Osteocyte (in vitro differentiated cells): Measurements from ENCODE around the gene CCDC200. TPM values are rescaled to one million over a fixed set of nuclear protein-coding genes. Genes with fewer than 3 reads are reported as not detected.
"Not testable (repeated sequence)": the region's sequence is repeated elsewhere in the genome, so short reads cannot be mapped to it uniquely, and the experiment has no call there.

Source experiments
- DNase-seq: peaks from one replicate; pipeline ENCODE4 v3.0.0; 2021; ENCODE audit warnings: mixed read lengths; ENCODE audit not compliant: unreplicated experiment; ENCODE audit errors: extremely low spot score
- H3K27ac Mint-ChIP-seq: one replicate; pipeline ENCODE4 v1.8.0; 2021; ENCODE audit warnings: mild to moderate bottlenecking, mixed read lengths; ENCODE audit not compliant: unreplicated experiment
- H3K27me3 Mint-ChIP-seq: one replicate; pipeline ENCODE4 v1.8.0; 2021; ENCODE audit warnings: mixed read lengths; ENCODE audit not compliant: unreplicated experiment
- H3K36me3 Mint-ChIP-seq: one replicate; pipeline ENCODE4 v1.8.0; 2021; ENCODE audit warnings: mixed read lengths; ENCODE audit not compliant: unreplicated experiment
- H3K4me1 Mint-ChIP-seq: one replicate; pipeline ENCODE4 v1.8.0; 2021; ENCODE audit warnings: mixed read lengths; ENCODE audit not compliant: unreplicated experiment
- H3K4me3 Mint-ChIP-seq: one replicate; pipeline ENCODE4 v1.8.0; 2021; ENCODE audit warnings: mild to moderate bottlenecking, moderate library complexity, mixed read lengths; ENCODE audit not compliant: unreplicated experiment
- H3K9me3 Mint-ChIP-seq: one replicate; pipeline ENCODE4 v1.8.0; 2021; ENCODE audit warnings: mixed read lengths; ENCODE audit not compliant: unreplicated experiment
- CTCF ChIP-seq: fragments of 200-600 bp; sonication (generic); IDR thresholded peaks from 2 replicates; pipeline ENCODE4 v1.5.0; 2021; ENCODE audit warnings: antibody characterized with exemption, mild to moderate bottlenecking, moderate library complexity
- total RNA-seq: library from RNA; stranded (reverse); gene quantifications from 2 replicates; pipeline ENCODE4 v1.2.1, GENCODE V29; 2021

Gene CCDC200
- total RNA-seq, 1 donor from 2014 or later: not detected

GRCh38 chr17:43213545-43213944 lies 14.9 kb downstream of the CCDC200 start:
- Mint-ChIP-seq H3K9me3 (no peaks in the 10 kb centered on the region), H3K4me3 (no peak overlapping the region), H3K27me3 (no peaks in the 10 kb centered on the region), H3K4me1 (peaks cover 27% of the 10 kb centered on the region), H3K36me3 (peaks cover 24% of the 10 kb centered on the region), H3K27ac (no peak overlapping the region)
- DNase-seq: no peak
- TF ChIP-seq CTCF: no peak

- Mint-ChIP-seq H3K4me1 (peaks cover 27% of the 10 kb centered on the region), H3K9me3 (no peaks in the 10 kb centered on the region), H3K27ac (peak overlapping the region; percentile 95), H3K27me3 (no peaks in the 10 kb centered on the region), H3K36me3 (peaks cover 28% of the 10 kb centered on the region), H3K4me3 (peak overlapping the region; percentile 96)
- no peak for DNase-seq
- TF ChIP-seq CTCF: no peak
Measured at GRCh38 chr17:43212641-43213490, 15.6 kb downstream of the CCDC200 start.

GRCh38 chr17:43211480-43212402 lies 16.7 kb downstream of the CCDC200 start, which contains the start of gene TMEM106A:
Gene TMEM106A (plus strand): TSS chr17:43211875. CDS start chr17:43213042, 1,167 bp downstream.
- Mint-ChIP-seq H3K4me1 (peaks cover 27% of the 10 kb centered on the region), H3K27me3 (no peaks in the 10 kb centered on the region), H3K36me3 (peaks cover 31% of the 10 kb centered on the region), H3K4me3 (peak within 1 kb of the TSS; percentile 96), H3K9me3 (no peaks in the 10 kb centered on the region), H3K27ac (peak within 1 kb of the TSS; percentile 95)
- DNase-seq: peak; percentile 91
- peak; percentile 46 for TF ChIP-seq CTCF

GRCh38 chr17:43211123-43211479 lies 17.3 kb downstream of the CCDC200 start:
- Mint-ChIP-seq H3K4me1 (peaks cover 27% of the 10 kb centered on the region), H3K27ac (peak overlapping the region; percentile 95), H3K27me3 (no peaks in the 10 kb centered on the region), H3K36me3 (peaks cover 32% of the 10 kb centered on the region), H3K4me3 (peak overlapping the region; percentile 96), H3K9me3 (no peaks in the 10 kb centered on the region)
- TF ChIP-seq CTCF: no peak
- DNase-seq: no peak

GRCh38 chr17:43210576-43210975 lies 17.8 kb downstream of the CCDC200 start:
- Mint-ChIP-seq H3K4me3 (peak overlapping the region; percentile 96), H3K27ac (peak overlapping the region; percentile 95), H3K36me3 (peaks cover 30% of the 10 kb centered on the region), H3K9me3 (no peaks in the 10 kb centered on the region), H3K4me1 (peaks cover 27% of the 10 kb centered on the region), H3K27me3 (no peaks in the 10 kb centered on the region)
- no peak for DNase-seq
- no peak for TF ChIP-seq CTCF

GRCh38 chr17:43203013-43203412 lies 25.4 kb downstream of the CCDC200 start:
- not testable (repeated sequence) for DNase-seq, H3K4me3 Mint-ChIP-seq, H3K4me1 Mint-ChIP-seq, H3K27me3 Mint-ChIP-seq, H3K27ac Mint-ChIP-seq, H3K9me3 Mint-ChIP-seq
- H3K36me3 Mint-ChIP-seq: peaks cover 52% of the 10 kb centered on the region
